ENCODE results near the gene ZBTB40.

- no peak for TF ChIP-seq CTCF (IDR thresholded peaks at IDR 0.05)
- TF ChIP-seq, protein P1, sequence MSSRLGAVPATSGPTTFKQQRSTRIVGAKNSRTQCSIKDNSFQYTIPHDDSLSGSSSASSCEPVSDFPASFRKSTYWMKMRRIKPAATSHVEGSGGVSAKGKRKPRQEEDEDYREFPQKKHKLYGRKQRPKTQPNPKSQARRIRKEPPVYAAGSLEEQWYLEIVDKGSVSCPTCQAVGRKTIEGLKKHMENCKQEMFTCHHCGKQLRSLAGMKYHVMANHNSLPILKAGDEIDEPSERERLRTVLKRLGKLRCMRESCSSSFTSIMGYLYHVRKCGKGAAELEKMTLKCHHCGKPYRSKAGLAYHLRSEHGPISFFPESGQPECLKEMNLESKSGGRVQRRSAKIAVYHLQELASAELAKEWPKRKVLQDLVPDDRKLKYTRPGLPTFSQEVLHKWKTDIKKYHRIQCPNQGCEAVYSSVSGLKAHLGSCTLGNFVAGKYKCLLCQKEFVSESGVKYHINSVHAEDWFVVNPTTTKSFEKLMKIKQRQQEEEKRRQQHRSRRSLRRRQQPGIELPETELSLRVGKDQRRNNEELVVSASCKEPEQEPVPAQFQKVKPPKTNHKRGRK (CRISPR knock-in tag; IDR thresholded peaks at IDR 0.05; ENCODE audit: borderline replicate concordance): no peak
- no peak for TF ChIP-seq ZNF219 (CRISPR knock-in tag; IDR thresholded peaks at IDR 0.05; ENCODE audit: borderline replicate concordance)
- no peak for TF ChIP-seq CBFB (CRISPR knock-in tag; IDR thresholded peaks at IDR 0.05; ENCODE audit: low read depth)
- no peak for TF ChIP-seq JUN (CRISPR knock-in tag; IDR thresholded peaks at IDR 0.05)
Measured at GRCh38 chr1:22517956-22518355, 66.3 kb downstream of the ZBTB40 start.
